Endothelial cell of umbilical vein (primary cell): Measurements from ENCODE around the gene PLA2G2D. TPM values are rescaled to one million over a fixed set of nuclear protein-coding genes. Genes with fewer than 3 reads are reported as not detected.

Experiments used
- BruUV-seq: library from RNA; stranded (reverse); fragments of 400-500 nt; replicated peaks from 2 replicates; lab custom pipeline; 2021; lab: Mats Ljungman, UMichigan
- CTCF ChIA-PET: fragments of 300-600, 350-600 bp; sonication (Branson Sonifier 250); formaldehyde crosslinking; loops from one replicate; lab custom pipeline; 2021; ENCODE audit warnings: antibody characterized with exemption, inconsistent platforms; lab: Charles Lee
- POLR2A ChIA-PET: fragments of 300-600, 350-600 bp; sonication (Branson Sonifier 250); formaldehyde crosslinking; loops from one replicate; lab custom pipeline; 2021; ENCODE audit warnings: antibody characterized with exemption, inconsistent platforms; lab: Charles Lee
- DNase-seq: peaks from one replicate; pipeline ENCODE4 v3.0.0-alpha.2; 2011; ENCODE audit warnings: low read depth, low spot score
- FAIRE-seq: peaks from 2 replicates; lab custom pipeline; 2011; peaks lifted over from hg19 to GRCh38; lab: Jason Lieb, UNC
- H2AFZ ChIP-seq: 2 replicates; pipeline ENCODE4 v1.6.0; 2012; ENCODE audit warnings: low read depth, low read length, control low read depth, inconsistent platforms
- H3K27ac ChIP-seq: 2 replicates; pipeline ENCODE4 v1.5.1; 2011; ENCODE audit warnings: low read depth, mild to moderate bottlenecking, control low read depth, low read length, moderate library complexity; ENCODE audit not compliant: insufficient read depth
- H3K27me3 ChIP-seq, 2 experiments: 2 replicates each; pipeline versions ENCODE4 v1.6.0 to v1.6.1; 2011; ENCODE audit warnings: low read length in 2 of 2, mixed read lengths in 1 of 2; ENCODE audit not compliant: control insufficient read depth in 2 of 2, insufficient read depth in 2 of 2
- H3K36me3 ChIP-seq, 2 experiments: 2 replicates in 1 of 2; 3 replicates in 1 of 2; pipeline ENCODE4 v1.5.1; 2011; ENCODE audit warnings: low read length in 2 of 2, mild to moderate bottlenecking in 1 of 2, moderate library complexity in 1 of 2; ENCODE audit not compliant: control insufficient read depth in 2 of 2, insufficient read depth in 2 of 2; ENCODE audit errors: extremely low read depth in 1 of 2
- H3K4me1 ChIP-seq: 3 replicates; pipeline ENCODE4 v1.5.1; 2011; ENCODE audit warnings: mild to moderate bottlenecking, low read length; ENCODE audit not compliant: control insufficient read depth, insufficient read depth; ENCODE audit errors: extremely low read depth
- H3K4me2 ChIP-seq: 2 replicates; pipeline ENCODE4 v1.6.1; 2011; ENCODE audit warnings: low read length, control low read depth, mixed read lengths; ENCODE audit not compliant: insufficient read depth
- H3K4me3 ChIP-seq, 3 experiments: fragments of 200-600 bp in 1 of 3; sonication (generic), shearing (Covaris generic) in 1 of 3; replicated peaks in 1 of 3; 2 replicates each; pipeline ENCODE4 v1.5.1; 2011 to 2016; ENCODE audit warnings: control low read depth in 3 of 3, low read length in 3 of 3, mild to moderate bottlenecking in 2 of 3, inconsistent platforms in 1 of 3, low read depth in 1 of 3, moderate library complexity in 1 of 3; ENCODE audit not compliant: insufficient read depth in 1 of 3
- H3K79me2 ChIP-seq: 2 replicates; pipeline ENCODE4 v1.6.0; 2012; ENCODE audit warnings: low read length, inconsistent platforms; ENCODE audit not compliant: control insufficient read depth, insufficient read depth
- H3K9ac ChIP-seq: replicated peaks from 2 replicates; pipeline ENCODE3; 2011; ENCODE audit warnings: low read length, control low read depth; ENCODE audit not compliant: insufficient read depth; ENCODE audit errors: extremely low read depth
- H3K9me1 ChIP-seq: replicated peaks from 3 replicates; pipeline ENCODE4 v1.6.0; 2011; ENCODE audit warnings: mild to moderate bottlenecking, low read length; ENCODE audit not compliant: control insufficient read depth, insufficient read depth; ENCODE audit errors: extremely low read depth
- H3K9me3 ChIP-seq: replicated peaks from 2 replicates; pipeline ENCODE4 v1.5.1; 2012; ENCODE audit warnings: low read length, inconsistent platforms; ENCODE audit not compliant: control insufficient read depth, insufficient read depth
- H4K20me1 ChIP-seq: replicated peaks from 2 replicates; pipeline ENCODE3; 2011; ENCODE audit warnings: mild to moderate bottlenecking, low read length; ENCODE audit not compliant: control insufficient read depth, insufficient read depth; ENCODE audit errors: extremely low read depth
- CTCF ChIP-seq, 2 donors: IDR thresholded peaks; 1 replicate in 1 of 2; 2 replicates in 1 of 2; pipeline ENCODE4 v1.5.1; 2011; ENCODE audit warnings: low read length in 2 of 2, mild to moderate bottlenecking in 2 of 2, moderate library complexity in 2 of 2, control low read depth in 1 of 2, inconsistent platforms in 1 of 2, low read depth in 1 of 2; ENCODE audit not compliant: insufficient read depth in 1 of 2; ENCODE audit errors: extremely low read depth in 1 of 2
- EZH2 ChIP-seq: IDR thresholded peaks from 2 replicates; pipeline ENCODE4 v1.6.1; 2012; ENCODE audit warnings: borderline replicate concordance, low read depth, mild to moderate bottlenecking, moderate library complexity, low read length, inconsistent platforms; ENCODE audit not compliant: severe bottlenecking
- FOS ChIP-seq: IDR thresholded peaks from 2 replicates; pipeline ENCODE4 v1.6.1; 2011; ENCODE audit warnings: mild to moderate bottlenecking, low read length, moderate library complexity, borderline replicate concordance; ENCODE audit not compliant: insufficient read depth
- GATA2 ChIP-seq: IDR thresholded peaks from 2 replicates; pipeline ENCODE4 v1.7.0; 2011; ENCODE audit warnings: low read depth, mild to moderate bottlenecking, moderate library complexity, mixed read lengths, low read length; ENCODE audit not compliant: insufficient read length, insufficient read depth
- JUN ChIP-seq: IDR thresholded peaks from 2 replicates; pipeline ENCODE4 v1.6.1; 2011; ENCODE audit warnings: borderline replicate concordance, low read depth; ENCODE audit not compliant: insufficient read length, insufficient read depth
- MAX ChIP-seq: IDR thresholded peaks from 2 replicates; pipeline ENCODE4 v1.6.1; 2011; ENCODE audit not compliant: insufficient read depth, insufficient read length
- MYC ChIP-seq: IDR thresholded peaks from one replicate; pipeline ENCODE4 v1.6.1; 2011; ENCODE audit warnings: mild to moderate bottlenecking, low read depth, low read length
- POLR2A ChIP-seq: IDR thresholded peaks from 2 replicates; pipeline ENCODE4 v1.6.1; 2012; ENCODE audit warnings: low read depth, mild to moderate bottlenecking, control low read depth, low read length
- POLR2AphosphoS5 ChIP-seq: IDR thresholded peaks from 2 replicates; pipeline ENCODE4 v1.6.1; 2012; ENCODE audit warnings: low read depth, mild to moderate bottlenecking, control low read depth, low read length, moderate library complexity; ENCODE audit not compliant: insufficient read depth
- dilution Hi-C: fragments of 300-500 bp; cut with MboI; formaldehyde crosslinking; loops from one replicate; pipeline ENCODE4 v1.15.0; 2019; ENCODE audit warnings: low sequenced_read_pairs; ENCODE audit not compliant: extremely low pct_ligation_motif_present
- intact Hi-C: fragments of 100-400 bp; cut with micrococcal nuclease; formaldehyde crosslinking; loops from one replicate; pipeline ENCODE4 v1.10.0; 2022
- polyA plus RNA-seq, 4 experiments: library from polyadenylated mRNA; depleted of rRNA in 3 of 4; stranded (reverse) in 3 of 4; unstranded in 1 of 4; fragments of >200 nt; gene quantifications; 2 replicates each; pipeline versions ENCODE4 v1.2.1 to v1.2.3, GENCODE V29; 2011 to 2012; ENCODE audit warnings: missing spikeins in 1 of 4
- total RNA-seq: library from RNA; stranded (reverse); gene quantifications from 2 replicates; pipeline ENCODE4 v1.2.3, GENCODE V29; 2021

The PLA2G2D gene
- total and polyA plus RNA-seq, 2 donors (not counting 3 experiments of a cell fraction or from before 2014, with no cell fraction given): not detected

GRCh38 chr1:20138961-20139550 lies 19.7 kb upstream of the PLA2G2D start, which contains the start of gene PLA2G2F:
PLA2G2F (plus strand) TSS chr1:20139323; CDS start chr1:20139428, 105 bp downstream.
- FAIRE-seq (no peak), DNase-seq (no peak)
- no peak within 1 kb of the TSS for H3K9ac ChIP-seq
- ChIA-PET POLR2A (no interaction called here), CTCF (no interaction called here)
- TF ChIP-seq POLR2AphosphoS5 (no peak), FOS (no peak), JUN (no peak), POLR2A (no peak), MAX (no peak), MYC (no peak), GATA2 (no peak), EZH2 (no peak), CTCF (IDR thresholded peaks at IDR 0.05; ENCODE audit: extremely low read depth in 1 of 2, insufficient read depth in 1 of 2, low read depth in 1 of 2, low read length in 2 of 2) (no peak)
- no peaks in the 10 kb centered on the region for H3K27me3 ChIP-seq
- H3K4me3 ChIP-seq: no peak within 1 kb of the TSS
- no peaks in the 10 kb centered on the region for H4K20me1 ChIP-seq
- intact Hi-C loops (no loop called here), dilution Hi-C loops (no loop called here)
- H3K9me1 ChIP-seq: no peaks in the 10 kb centered on the region
- H3K4me2 ChIP-seq: no peak within 1 kb of the TSS
- no peaks in the 10 kb centered on the region for H3K4me1 ChIP-seq
- H3K27ac ChIP-seq: no peak within 1 kb of the TSS
- no peaks in the 10 kb centered on the region for H3K36me3 ChIP-seq
- no peaks in the 10 kb centered on the region for H3K79me2 ChIP-seq
- BruUV-seq: no TSS peak
- no peak within 1 kb of the TSS for H2AFZ ChIP-seq
- H3K9me3 ChIP-seq: no peaks in the 10 kb centered on the region
